Mesenchymal stem cell (in vitro differentiated cells and primary cell): ENCODE measurements around the gene E2F6.

Source experiments
- DNase-seq: peaks from one replicate; pipeline ENCODE4 v3.0.0-alpha.2; 2013
- H2AFZ ChIP-seq: one replicate; pipeline ENCODE4 v1.6.1; 2013; ENCODE audit warnings: low read depth, mild to moderate bottlenecking, control low read depth, inconsistent platforms, low read length, moderate library complexity
- H2AK5ac ChIP-seq: 2 replicates; pipeline ENCODE4 v1.6.1; 2013; ENCODE audit warnings: low read length, moderate library complexity, mild to moderate bottlenecking, inconsistent platforms; ENCODE audit not compliant: severe bottlenecking
- H2BK120ac ChIP-seq: one replicate; pipeline ENCODE4 v1.6.1; 2013; ENCODE audit warnings: low read depth, mild to moderate bottlenecking, inconsistent platforms, low read length, moderate library complexity
- H2BK12ac ChIP-seq, 2 experiments: one replicate each; pipeline ENCODE4 v1.6.1; 2013; ENCODE audit warnings: inconsistent platforms in 2 of 2, low read length in 2 of 2, mild to moderate bottlenecking in 2 of 2, moderate library complexity in 2 of 2, control low read depth in 1 of 2
- H2BK15ac ChIP-seq: one replicate; pipeline ENCODE4 v1.6.1; 2013; ENCODE audit warnings: mild to moderate bottlenecking, low read depth, inconsistent platforms; ENCODE audit not compliant: poor library complexity, severe bottlenecking
- H2BK5ac ChIP-seq: 2 replicates; pipeline ENCODE4 v1.6.1; 2013; ENCODE audit warnings: low read depth, mild to moderate bottlenecking, low read length, control low read depth, inconsistent platforms; ENCODE audit not compliant: poor library complexity, severe bottlenecking
- H3K14ac ChIP-seq, 2 experiments: one replicate each; pipeline ENCODE4 v1.6.1; 2013; ENCODE audit warnings: inconsistent platforms in 2 of 2, low read length in 2 of 2, control low read depth in 1 of 2, mild to moderate bottlenecking in 1 of 2, moderate library complexity in 1 of 2
- H3K18ac ChIP-seq, 2 experiments: one replicate each; pipeline ENCODE4 v1.6.1; 2013; ENCODE audit warnings: inconsistent platforms in 2 of 2, low read length in 2 of 2, control low read depth in 1 of 2, low read depth in 1 of 2, mild to moderate bottlenecking in 1 of 2
- H3K23ac ChIP-seq, 2 experiments: one replicate each; pipeline ENCODE4 v1.6.1; 2013; ENCODE audit warnings: inconsistent platforms in 2 of 2, low read length in 2 of 2, mild to moderate bottlenecking in 2 of 2, moderate library complexity in 2 of 2, control low read depth in 1 of 2
- H3K27ac ChIP-seq: 2 replicates; pipeline ENCODE4 v1.5.1; 2013; ENCODE audit warnings: mild to moderate bottlenecking, moderate library complexity, low read length, control low read depth, inconsistent platforms; ENCODE audit not compliant: poor library complexity, severe bottlenecking
- H3K27me3 ChIP-seq, 2 experiments: 2 replicates each; pipeline versions ENCODE4 v1.6.1 to v1.7.0; 2013; ENCODE audit warnings: low read length in 2 of 2, mild to moderate bottlenecking in 2 of 2, moderate library complexity in 2 of 2, control low read depth in 1 of 2, inconsistent platforms in 1 of 2; ENCODE audit not compliant: control insufficient read depth in 1 of 2, insufficient read depth in 1 of 2
- H3K36me3 ChIP-seq, 2 experiments: 2 replicates each; pipeline versions ENCODE4 v1.6.1 to v1.7.0; 2013; ENCODE audit warnings: low read length in 2 of 2, control low read depth in 1 of 2, inconsistent platforms in 1 of 2, low read depth in 1 of 2, mild to moderate bottlenecking in 1 of 2; ENCODE audit not compliant: insufficient read depth in 2 of 2, control insufficient read depth in 1 of 2
- H3K4ac ChIP-seq, 2 experiments: one replicate each; pipeline ENCODE4 v1.6.1; 2013; ENCODE audit warnings: inconsistent platforms in 2 of 2, low read length in 2 of 2, mild to moderate bottlenecking in 2 of 2, moderate library complexity in 2 of 2, control low read depth in 1 of 2, low read depth in 1 of 2
- H3K4me1 ChIP-seq: 2 replicates; pipeline ENCODE4 v1.6.1; 2013; ENCODE audit warnings: low read depth, low read length, control low read depth; ENCODE audit not compliant: control insufficient read depth, insufficient read depth
- H3K4me2 ChIP-seq: 2 replicates; pipeline ENCODE4 v1.6.1; 2013; ENCODE audit warnings: low read length, mild to moderate bottlenecking, inconsistent platforms; ENCODE audit not compliant: poor library complexity, severe bottlenecking
- H3K4me3 ChIP-seq, 2 experiments: 2 replicates each; pipeline versions ENCODE4 v1.5.1 to v1.7.0; 2013; ENCODE audit warnings: low read length in 2 of 2, mild to moderate bottlenecking in 2 of 2, control low read depth in 1 of 2, low read depth in 1 of 2; ENCODE audit not compliant: insufficient read depth in 1 of 2
- H3K79me1 ChIP-seq: replicated peaks from 2 replicates; pipeline ENCODE4 v1.6.1; 2013; ENCODE audit warnings: mild to moderate bottlenecking, control low read depth, low read length, inconsistent platforms; ENCODE audit not compliant: poor library complexity, severe bottlenecking
- H3K9ac ChIP-seq: 2 replicates; pipeline ENCODE4 v1.7.0; 2013; ENCODE audit warnings: mild to moderate bottlenecking, low read length, moderate library complexity
- H3K9me3 ChIP-seq: 2 replicates; pipeline ENCODE4 v1.7.0; 2013; ENCODE audit warnings: mild to moderate bottlenecking, low read length; ENCODE audit not compliant: control insufficient read depth
- H4K8ac ChIP-seq: one replicate; pipeline ENCODE4 v1.6.1; 2013; ENCODE audit warnings: inconsistent platforms, mild to moderate bottlenecking, low read length, moderate library complexity
- H4K91ac ChIP-seq: one replicate; pipeline ENCODE4 v1.6.1; 2013; ENCODE audit warnings: mild to moderate bottlenecking, low read length, inconsistent platforms
- WGBS: methylation state at CpG from one replicate; pipeline ENCODE4 v1.1.7; 2013; ENCODE audit warnings: mixed read lengths; 5-methylcytosine and 5-hydroxymethylcytosine counted together

E2F6 gene

DNA sequence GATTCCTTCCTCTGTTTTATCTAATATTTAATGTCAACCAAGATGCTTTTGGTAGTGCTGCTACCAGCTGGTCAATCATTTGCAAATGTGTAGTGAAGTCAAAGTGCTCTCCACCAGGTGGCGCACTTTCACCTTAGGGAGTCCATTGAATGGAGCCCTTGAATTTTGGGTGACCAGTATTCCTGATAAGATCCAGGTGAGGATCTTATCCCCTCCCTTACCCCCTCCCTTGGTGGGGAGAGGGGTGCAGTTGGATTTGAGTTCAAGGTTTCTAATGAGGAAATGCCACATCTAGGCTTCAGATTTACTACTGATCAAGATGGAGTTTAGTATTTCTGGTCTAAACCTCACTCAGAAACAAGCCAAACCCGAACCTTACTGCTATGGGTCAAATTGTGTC, 12.0 kb upstream of the E2F6 start:
- Histone ChIP-seq H2AFZ (no peak overlapping the region), H2BK15ac (no peak overlapping the region), H3K36me3 (peaks cover 0 to 3% of the 10 kb centered on the region in 2 experiments), H3K27ac (no peak overlapping the region), H3K14ac (no peak overlapping the region), H3K4ac (no peak overlapping the region), H2AK5ac (no peak overlapping the region), H3K4me1 (peaks cover 10% of the 10 kb centered on the region), H2BK12ac (no peak overlapping the region), H3K27me3 (peaks cover 36 to 59% of the 10 kb centered on the region in 2 experiments), H3K23ac (no peak overlapping the region), H3K9me3 (no peaks in the 10 kb centered on the region), H3K9ac (no peak overlapping the region), H3K4me3 (no peak overlapping the region), H3K79me1 (no peaks in the 10 kb centered on the region), H2BK120ac (no peak overlapping the region), H4K91ac (no peak overlapping the region), H4K8ac (no peak overlapping the region), H2BK5ac (no peak overlapping the region), H3K18ac (no peak overlapping the region), H3K4me2 (no peak overlapping the region)
- peak; percentile 83 for DNase-seq
- 44% methylated on average over 2 of the region's 2 CpGs for WGBS

- Histone ChIP-seq H3K9ac (no peak overlapping the region), H3K4ac (no peak overlapping the region), H3K27me3 (peaks cover 9 to 59% of the 10 kb centered on the region in 2 experiments), H4K8ac (no peak overlapping the region), H3K23ac (no peak overlapping the region), H3K4me2 (no peak overlapping the region), H2BK12ac (no peak overlapping the region), H3K14ac (no peak overlapping the region), H2BK5ac (no peak overlapping the region), H4K91ac (no peak overlapping the region), H3K79me1 (no peaks in the 10 kb centered on the region), H2AK5ac (no peak overlapping the region), H3K4me3 (no peak overlapping the region), H3K27ac (no peak overlapping the region), H3K18ac (no peak overlapping the region), H2BK120ac (no peak overlapping the region), H2BK15ac (no peak overlapping the region), H2AFZ (no peak overlapping the region), H3K4me1 (no peaks in the 10 kb centered on the region), H3K36me3 (no peaks in the 10 kb centered on the region), H3K9me3 (no peaks in the 10 kb centered on the region)
- DNase-seq: no peak
- 89% methylated on average over 10 of the region's 10 CpGs for WGBS
Measured at GRCh38 chr2:11473659-11474433, 7.9 kb upstream of the E2F6 start.

DNA sequence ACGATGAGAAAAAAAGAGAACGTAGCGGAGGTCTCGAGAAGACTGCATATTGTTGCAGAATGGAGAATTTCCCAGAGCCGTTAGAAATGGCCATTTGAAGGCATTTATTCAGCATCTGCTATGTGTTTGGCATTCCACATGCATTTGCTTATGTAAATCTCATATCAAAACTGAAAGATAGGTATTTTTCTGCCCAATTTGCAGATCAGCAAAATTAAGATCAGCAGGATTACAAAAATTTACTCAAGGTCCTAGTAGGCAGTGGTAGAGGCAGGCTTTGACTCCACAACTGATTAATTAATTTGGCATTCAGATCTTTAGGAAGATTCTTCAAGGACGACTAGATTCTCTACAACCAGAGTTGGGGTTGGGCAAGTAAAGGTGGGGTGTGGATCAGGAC, 1.8 kb upstream of the E2F6 start:
- Histone ChIP-seq H3K23ac (no peak overlapping the region), H3K36me3 (peaks cover 6 to 14% of the 10 kb centered on the region in 2 experiments), H3K4me1 (peaks cover 10% of the 10 kb centered on the region), H3K14ac (no peak overlapping the region), H2BK5ac (no peak overlapping the region), H4K8ac (no peak overlapping the region), H3K27ac (no peak overlapping the region), H3K18ac (no peak overlapping the region), H3K79me1 (no peaks in the 10 kb centered on the region), H3K4ac (no peak overlapping the region), H3K4me3 (no peak overlapping the region), H4K91ac (no peak overlapping the region), H2BK12ac (no peak overlapping the region), H3K4me2 (no peak overlapping the region), H2AK5ac (no peak overlapping the region), H2AFZ (no peak overlapping the region), H3K9ac (no peak overlapping the region), H2BK15ac (no peak overlapping the region), H2BK120ac (no peak overlapping the region), H3K9me3 (no peaks in the 10 kb centered on the region), H3K27me3 (peaks cover 0 to 28% of the 10 kb centered on the region in 2 experiments)
- no peak for DNase-seq
- 94% methylated on average over 6 of the region's 6 CpGs for WGBS

- H3K9ac ChIP-seq: peak overlapping the region; percentile 91
- H3K4ac ChIP-seq: no peak overlapping the region
- H2BK15ac ChIP-seq: no peak overlapping the region
- no peak overlapping the region for H3K27ac ChIP-seq
- no peak for DNase-seq
- H4K8ac ChIP-seq: no peak overlapping the region
- H2BK12ac ChIP-seq: no peak overlapping the region
- peaks cover 6 to 18% of the 10 kb centered on the region in 2 experiments for H3K36me3 ChIP-seq
- no peak overlapping the region for H3K4me2 ChIP-seq
- H3K79me1 ChIP-seq: no peaks in the 10 kb centered on the region
- no peak overlapping the region for H2BK120ac ChIP-seq
- peak overlapping the region in 1 of 2 experiments; percentile 93 for H3K4me3 ChIP-seq
- H3K14ac ChIP-seq: no peak overlapping the region
- no peak overlapping the region for H2AK5ac ChIP-seq
- H3K9me3 ChIP-seq: no peaks in the 10 kb centered on the region
- H2AFZ ChIP-seq: no peak overlapping the region
- WGBS: 97% methylated on average over 5 of the region's 5 CpGs
- no peak overlapping the region for H4K91ac ChIP-seq
- H3K27me3 ChIP-seq: peaks cover 0 to 22% of the 10 kb centered on the region in 2 experiments
- no peak overlapping the region for H2BK5ac ChIP-seq
- peaks cover 10% of the 10 kb centered on the region for H3K4me1 ChIP-seq
- H3K18ac ChIP-seq: no peak overlapping the region
- no peak overlapping the region for H3K23ac ChIP-seq
Measured at GRCh38 chr2:11467129-11467649, 1.2 kb upstream of the E2F6 start.
